Brain microvascular endothelial cell (primary cell): Measurements from ENCODE around the gene DOK1.
A peak's percentile ranks its signal among the peaks of the same experiment; 100 is the strongest.

Source experiments
- DNase-seq: peaks from one replicate; pipeline ENCODE4 v3.0.0-alpha.2; 2020
- H3K27ac ChIP-seq: fragments of 250-450 bp; sonication (Bioruptor Pico); 2 replicates; pipeline ENCODE4 v1.5.1; 2020; ENCODE audit warnings: mild to moderate bottlenecking, moderate library complexity
- H3K27me3 ChIP-seq: fragments of 250-450 bp; sonication (Bioruptor Pico); replicated peaks from 2 replicates; pipeline ENCODE4 v1.5.1; 2020; ENCODE audit warnings: mild to moderate bottlenecking
- H3K36me3 ChIP-seq: fragments of 250-450 bp; sonication (Bioruptor Pico); replicated peaks from 2 replicates; pipeline ENCODE4 v1.5.1; 2020; ENCODE audit warnings: mild to moderate bottlenecking
- H3K4me3 ChIP-seq: 2 replicates; pipeline ENCODE4 v1.5.1; 2011; ENCODE audit warnings: low read depth, mild to moderate bottlenecking, control low read depth, low read length, moderate library complexity
- in situ Hi-C: cut with HindIII; loops from 2 replicates; pipeline ENCODE4 v1.10.0; 2017; ENCODE audit warnings: low sequenced_read_pairs, low pct_ligation_motif_present
- TF ChIP-seq, protein P1 (sequence below): IDR thresholded peaks from 2 replicates; pipeline ENCODE4 v1.5.1; 2011; ENCODE audit warnings: low read depth, mild to moderate bottlenecking, moderate library complexity, low read length, control low read depth, inconsistent platforms; ENCODE audit errors: missing control alignments

DOK1 gene

DNA sequence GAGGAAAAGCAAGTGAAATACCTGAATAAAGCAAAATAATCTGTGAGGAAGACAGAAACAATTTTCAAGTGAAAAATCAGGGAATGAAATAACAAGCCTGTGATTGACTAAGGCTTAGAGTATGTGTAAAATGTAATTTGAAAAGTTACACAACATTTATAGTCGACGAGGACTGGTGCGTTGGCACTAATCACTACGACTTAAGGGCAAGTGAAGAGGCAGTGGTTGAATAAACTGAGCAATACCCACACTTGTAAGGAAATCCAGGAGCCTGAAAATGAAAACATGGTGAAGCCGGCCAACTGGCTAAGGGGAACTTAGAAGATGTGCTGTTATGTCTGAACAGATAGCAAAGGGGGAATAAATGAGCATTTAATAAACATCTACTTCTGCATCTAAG is 13.4 kb downstream of the DOK1 start:
- in situ Hi-C loops = no loop called here
- H3K27me3 ChIP-seq = no peaks in the 10 kb centered on the region
- H3K4me3 ChIP-seq = no peak overlapping the region
- H3K36me3 ChIP-seq = no peaks in the 10 kb centered on the region
- peak overlapping the region; percentile 77 for H3K27ac ChIP-seq
- DNase-seq = peak; percentile 58
- TF ChIP-seq, protein P1, sequence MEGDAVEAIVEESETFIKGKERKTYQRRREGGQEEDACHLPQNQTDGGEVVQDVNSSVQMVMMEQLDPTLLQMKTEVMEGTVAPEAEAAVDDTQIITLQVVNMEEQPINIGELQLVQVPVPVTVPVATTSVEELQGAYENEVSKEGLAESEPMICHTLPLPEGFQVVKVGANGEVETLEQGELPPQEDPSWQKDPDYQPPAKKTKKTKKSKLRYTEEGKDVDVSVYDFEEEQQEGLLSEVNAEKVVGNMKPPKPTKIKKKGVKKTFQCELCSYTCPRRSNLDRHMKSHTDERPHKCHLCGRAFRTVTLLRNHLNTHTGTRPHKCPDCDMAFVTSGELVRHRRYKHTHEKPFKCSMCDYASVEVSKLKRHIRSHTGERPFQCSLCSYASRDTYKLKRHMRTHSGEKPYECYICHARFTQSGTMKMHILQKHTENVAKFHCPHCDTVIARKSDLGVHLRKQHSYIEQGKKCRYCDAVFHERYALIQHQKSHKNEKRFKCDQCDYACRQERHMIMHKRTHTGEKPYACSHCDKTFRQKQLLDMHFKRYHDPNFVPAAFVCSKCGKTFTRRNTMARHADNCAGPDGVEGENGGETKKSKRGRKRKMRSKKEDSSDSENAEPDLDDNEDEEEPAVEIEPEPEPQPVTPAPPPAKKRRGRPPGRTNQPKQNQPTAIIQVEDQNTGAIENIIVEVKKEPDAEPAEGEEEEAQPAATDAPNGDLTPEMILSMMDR = no peak

DNA sequence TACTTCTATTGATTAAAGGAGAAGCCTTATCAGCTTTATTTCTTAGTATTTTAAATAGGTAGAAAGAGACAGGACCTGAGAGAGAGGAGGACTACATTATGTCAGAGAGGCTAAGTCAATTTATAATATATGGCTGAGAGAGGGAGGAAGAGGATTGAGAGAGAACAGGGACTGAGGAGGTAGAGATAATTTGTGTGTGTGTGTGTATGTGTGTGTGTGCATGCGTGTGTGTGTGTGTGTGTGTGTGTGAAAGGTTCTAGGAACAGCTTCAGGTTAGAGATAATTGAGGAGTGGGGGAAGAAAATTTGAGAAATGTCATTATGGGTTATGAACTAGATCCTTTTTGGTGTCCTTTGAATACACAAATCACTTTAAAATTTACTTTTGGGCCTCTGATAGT is 15.2 kb downstream of the DOK1 start:
- in situ Hi-C loops = no loop called here
- Histone ChIP-seq H3K27ac (no peak overlapping the region), H3K4me3 (no peak overlapping the region), H3K36me3 (no peaks in the 10 kb centered on the region), H3K27me3 (no peaks in the 10 kb centered on the region)
- TF ChIP-seq, protein P1 = no peak
- DNase-seq = no peak

DNA sequence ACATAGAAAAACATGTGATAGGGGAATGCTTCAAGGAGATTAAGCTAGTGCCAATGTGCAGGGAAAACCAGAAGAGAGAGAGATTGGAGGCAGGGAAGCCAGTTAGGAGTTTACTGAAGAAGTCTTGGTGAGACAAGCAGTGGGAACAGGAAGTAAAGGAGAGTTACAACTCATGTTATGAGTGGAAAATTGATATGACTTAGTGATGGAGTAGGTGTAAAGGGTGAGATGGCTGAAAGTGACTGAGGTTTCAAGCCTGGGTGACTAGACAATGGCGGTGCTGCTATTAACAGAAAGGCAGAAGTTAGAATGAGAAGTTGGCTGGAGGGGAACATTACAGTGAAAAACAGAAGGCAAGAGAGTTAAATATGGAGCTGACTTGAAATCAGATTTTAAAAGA is 16.5 kb downstream of the DOK1 start:
- no peak for DNase-seq
- in situ Hi-C loops = no loop called here
- TF ChIP-seq, protein P1 = no peak
- Histone ChIP-seq H3K27me3 (no peaks in the 10 kb centered on the region), H3K4me3 (no peak overlapping the region), H3K36me3 (no peaks in the 10 kb centered on the region), H3K27ac (no peak overlapping the region)

DNA sequence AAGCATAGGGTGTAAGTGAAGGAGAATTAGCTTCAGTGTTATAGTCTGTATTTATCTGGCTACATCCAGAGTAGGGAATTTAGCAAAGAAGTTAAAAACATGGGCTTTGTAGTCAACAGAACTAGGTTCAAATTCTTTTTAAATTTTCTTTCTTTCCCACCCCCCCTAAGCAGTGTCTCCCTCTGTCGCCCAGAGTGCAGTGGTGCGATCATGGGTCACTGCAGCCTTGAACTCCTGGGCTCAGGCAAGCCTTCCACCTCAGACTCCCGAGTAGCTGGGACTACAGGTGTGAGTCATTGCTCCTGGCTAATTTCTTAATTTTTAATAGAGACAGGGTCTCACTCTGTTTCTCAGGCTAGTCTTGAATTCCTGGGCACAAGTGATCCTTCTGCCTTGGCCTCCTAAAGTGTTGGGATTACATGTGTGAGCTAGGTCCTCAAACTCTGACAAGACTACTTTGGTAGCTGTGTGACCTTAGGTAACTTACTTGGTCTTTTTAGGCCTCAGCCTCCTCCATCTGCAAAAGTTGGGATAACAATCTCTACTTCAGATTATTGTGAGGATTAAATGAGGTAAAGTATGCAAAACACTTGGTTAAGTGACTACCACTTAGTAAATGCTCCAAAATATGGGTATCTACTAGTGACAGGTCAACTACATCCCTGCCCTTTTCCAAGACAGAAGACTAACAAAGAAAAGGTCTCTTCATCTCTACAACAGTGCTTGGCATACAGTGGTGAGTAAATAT is 17.8 kb downstream of the DOK1 start:
- Histone ChIP-seq H3K27me3 (no peaks in the 10 kb centered on the region), H3K27ac (no peak overlapping the region), H3K36me3 (no peaks in the 10 kb centered on the region), H3K4me3 (no peak overlapping the region)
- no peak for DNase-seq
- TF ChIP-seq, protein P1 = no peak
- in situ Hi-C loops = no loop called here

DNA sequence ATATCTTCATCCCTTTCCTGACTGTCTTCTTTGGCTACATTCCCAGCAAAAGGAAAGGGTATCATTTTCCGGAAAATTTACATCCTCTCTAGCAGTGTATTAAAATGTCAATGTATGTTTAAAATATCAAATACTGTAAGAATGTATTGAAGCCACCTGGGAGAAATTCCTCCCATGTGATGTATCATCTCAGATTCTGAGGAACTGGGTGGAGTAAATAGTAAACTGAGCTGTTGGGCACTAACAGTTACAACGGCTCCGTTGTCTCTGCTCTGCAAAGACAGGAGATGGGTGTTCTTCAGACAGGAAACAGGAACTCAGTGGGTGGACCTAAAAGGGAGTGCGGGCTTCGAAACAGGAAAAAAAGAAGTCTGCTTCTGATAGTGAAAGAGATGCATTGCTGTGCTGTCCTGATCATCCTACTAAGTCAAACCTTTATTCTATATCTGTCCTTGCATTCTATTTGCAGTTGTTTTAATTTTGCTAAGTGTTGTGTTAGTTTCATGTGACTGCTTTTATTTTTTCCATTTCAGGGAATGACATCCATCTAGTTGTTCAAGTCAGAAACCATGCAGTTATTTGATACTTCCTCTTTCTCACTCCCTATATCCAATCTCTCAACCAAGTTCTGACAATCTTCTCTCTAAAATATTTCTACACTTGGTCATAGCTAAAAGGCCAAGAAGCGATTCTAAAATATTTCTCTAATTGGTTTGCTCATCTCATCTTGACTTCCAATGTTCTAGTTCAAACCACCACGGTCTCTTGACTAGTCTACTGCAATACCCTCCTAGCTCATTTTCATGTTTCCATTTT is 19.4 kb downstream of the DOK1 start:
- no peaks in the 10 kb centered on the region for H3K36me3 ChIP-seq
- TF ChIP-seq, protein P1 = no peak
- peak; percentile 68 for DNase-seq
- peak overlapping the region; percentile 3 for H3K4me3 ChIP-seq
- no peaks in the 10 kb centered on the region for H3K27me3 ChIP-seq
- in situ Hi-C loops = no loop called here
- H3K27ac ChIP-seq = peak overlapping the region; percentile 7
